ENCODE measurements around the gene ABLIM1. TPM values are rescaled to one million over a fixed set of nuclear protein-coding genes. Genes with fewer than 3 reads are reported as not detected.

Gene ABLIM1
- total RNA-seq, 1 donor from 2014 or later, result 39.8 TPM

DNA sequence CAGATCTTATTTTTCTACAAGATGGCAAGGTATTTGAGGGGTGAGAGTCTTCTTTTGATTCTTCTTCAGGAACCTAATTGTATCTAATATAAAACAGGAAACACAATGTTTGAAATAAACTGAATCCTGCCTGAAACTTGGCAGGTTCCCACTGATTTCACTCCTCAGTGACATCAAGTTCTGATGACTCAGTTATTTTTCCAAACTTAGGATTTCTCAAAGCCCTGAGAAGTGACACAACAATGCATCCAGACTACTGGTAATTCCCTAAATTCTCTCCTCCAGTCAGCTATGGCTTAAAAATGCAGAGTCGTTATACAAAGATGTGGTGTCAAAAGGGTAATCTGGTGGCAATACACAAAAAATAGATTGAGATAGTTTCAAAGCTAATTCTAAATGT is 80.9 kb downstream of the ABLIM1 start:
- H3K4me3 Mint-ChIP-seq, result no peak overlapping the region
- Histone ChIP-seq H3K9me3 (ENCODE audit: low read depth) (no peaks in the 10 kb centered on the region), H3F3A (ENCODE audit: low read depth) (no peaks in the 10 kb centered on the region), H3K36me3 (no peaks in the 10 kb centered on the region), H3K27me3 (no peaks in the 10 kb centered on the region), H3K79me2 (ENCODE audit: low read depth) (no peaks in the 10 kb centered on the region), H3K4me2 (no peak overlapping the region), H3K4me3 (no peak overlapping the region), H2AFZ (replicated peaks) (no peak overlapping the region), H3K27ac (no peak overlapping the region), H4K20me1 (ENCODE audit: low read depth) (no peaks in the 10 kb centered on the region), H3K4me1 (no peaks in the 10 kb centered on the region), H3K9ac (no peak overlapping the region)
- H3K36me3 Mint-ChIP-seq, result no peaks in the 10 kb centered on the region
- peaks cover 2% of the 10 kb centered on the region for H3K27me3 Mint-ChIP-seq (ENCODE audit: insufficient read depth, low read depth)
- H3K9me3 Mint-ChIP-seq, result no peaks in the 10 kb centered on the region
- DNase-seq (ENCODE audit: low spot score), result no peak
- H3K4me1 Mint-ChIP-seq, result peaks cover 3% of the 10 kb centered on the region
- no peak for TF ChIP-seq EZH2phosphoT487 (IDR thresholded peaks at IDR 0.05)
- no peak overlapping the region for H3K27ac Mint-ChIP-seq

GRCh38 chr10:114576716-114577115 is 81.4 kb downstream of the ABLIM1 start:
- no peaks in the 10 kb centered on the region for H3K79me2 ChIP-seq (ENCODE audit: low read depth)
- no peak overlapping the region for H3K9ac ChIP-seq
- Mint-ChIP-seq H3K27me3 (ENCODE audit: insufficient read depth, low read depth) (peaks cover 2% of the 10 kb centered on the region), H3K4me1 (peaks cover 4% of the 10 kb centered on the region), H3K36me3 (no peaks in the 10 kb centered on the region), H3K4me3 (no peak overlapping the region), H3K27ac (no peak overlapping the region), H3K9me3 (no peaks in the 10 kb centered on the region)
- no peaks in the 10 kb centered on the region for H3K4me1 ChIP-seq
- H3K4me2 ChIP-seq, result no peak overlapping the region
- H3F3A ChIP-seq (ENCODE audit: low read depth), result no peaks in the 10 kb centered on the region
- H3K4me3 ChIP-seq, result no peak overlapping the region
- TF ChIP-seq EZH2phosphoT487 (IDR thresholded peaks at IDR 0.05) (no peak), CTCF (IDR thresholded peaks at IDR 0.05) (no peak), EZH2 (IDR thresholded peaks at IDR 0.05) (no peak)
- no peaks in the 10 kb centered on the region for H3K9me3 ChIP-seq (ENCODE audit: low read depth)
- H4K20me1 ChIP-seq (ENCODE audit: low read depth), result no peaks in the 10 kb centered on the region
- H3K27ac ChIP-seq, result no peak overlapping the region
- no peaks in the 10 kb centered on the region for H3K27me3 ChIP-seq
- no peak overlapping the region for H2AFZ ChIP-seq (replicated peaks)
- H3K36me3 ChIP-seq, result no peaks in the 10 kb centered on the region
- DNase-seq (ENCODE audit: low spot score), result no peak

GRCh38 chr10:114576132-114576487 is 82.0 kb downstream of the ABLIM1 start:
- Histone ChIP-seq H3F3A (ENCODE audit: low read depth) (no peaks in the 10 kb centered on the region), H3K27me3 (no peaks in the 10 kb centered on the region), H3K9me3 (ENCODE audit: low read depth) (no peaks in the 10 kb centered on the region), H3K4me1 (no peaks in the 10 kb centered on the region), H4K20me1 (ENCODE audit: low read depth) (no peaks in the 10 kb centered on the region), H3K27ac (no peak overlapping the region), H3K79me2 (ENCODE audit: low read depth) (no peaks in the 10 kb centered on the region), H3K9ac (no peak overlapping the region), H2AFZ (replicated peaks) (no peak overlapping the region), H3K36me3 (no peaks in the 10 kb centered on the region), H3K4me2 (no peak overlapping the region), H3K4me3 (no peak overlapping the region)
- H3K4me3 Mint-ChIP-seq, result no peak overlapping the region
- no peak for TF ChIP-seq CTCF (IDR thresholded peaks at IDR 0.05)
- TF ChIP-seq EZH2 (IDR thresholded peaks at IDR 0.05), result no peak
- TF ChIP-seq EZH2phosphoT487 (IDR thresholded peaks at IDR 0.05), result no peak
- H3K4me1 Mint-ChIP-seq, result peaks cover 5% of the 10 kb centered on the region
- H3K27me3 Mint-ChIP-seq (ENCODE audit: insufficient read depth, low read depth), result peaks cover 2% of the 10 kb centered on the region
- no peaks in the 10 kb centered on the region for H3K36me3 Mint-ChIP-seq
- H3K27ac Mint-ChIP-seq, result no peak overlapping the region
- no peak for DNase-seq (ENCODE audit: low spot score)
- no peaks in the 10 kb centered on the region for H3K9me3 Mint-ChIP-seq

GRCh38 chr10:114575417-114576131 is 82.5 kb downstream of the ABLIM1 start:
- no peak overlapping the region for H2AFZ ChIP-seq (replicated peaks)
- no peak for DNase-seq (ENCODE audit: low spot score)
- H4K20me1 ChIP-seq (ENCODE audit: low read depth), result no peaks in the 10 kb centered on the region
- H3K27ac ChIP-seq, result no peak overlapping the region
- no peaks in the 10 kb centered on the region for H3K36me3 Mint-ChIP-seq
- H3K27ac Mint-ChIP-seq, result no peak overlapping the region
- H3K4me1 ChIP-seq, result no peaks in the 10 kb centered on the region
- H3K4me2 ChIP-seq, result no peak overlapping the region
- no peaks in the 10 kb centered on the region for H3F3A ChIP-seq (ENCODE audit: low read depth)
- H3K36me3 ChIP-seq, result no peaks in the 10 kb centered on the region
- H3K9ac ChIP-seq, result no peak overlapping the region
- no peaks in the 10 kb centered on the region for H3K9me3 ChIP-seq (ENCODE audit: low read depth)
- H3K79me2 ChIP-seq (ENCODE audit: low read depth), result no peaks in the 10 kb centered on the region
- H3K9me3 Mint-ChIP-seq, result no peaks in the 10 kb centered on the region
- H3K4me3 ChIP-seq, result no peak overlapping the region
- TF ChIP-seq EZH2 (IDR thresholded peaks at IDR 0.05) (no peak), CTCF (IDR thresholded peaks at IDR 0.05) (no peak), EZH2phosphoT487 (IDR thresholded peaks at IDR 0.05) (no peak)
- peaks cover 5% of the 10 kb centered on the region for H3K4me1 Mint-ChIP-seq
- H3K27me3 ChIP-seq, result no peaks in the 10 kb centered on the region
- H3K4me3 Mint-ChIP-seq, result no peak overlapping the region
- peaks cover 2% of the 10 kb centered on the region for H3K27me3 Mint-ChIP-seq (ENCODE audit: insufficient read depth, low read depth)

Data from neural progenitor cell (in vitro differentiated cells).